OCI-LY7 (cell line): ENCODE measurements around the gene NR1H4. TPM values are rescaled to one million over a fixed set of nuclear protein-coding genes. Genes with fewer than 3 reads are reported as not detected.

Source experiments
- BruUV-seq: library from RNA; stranded (reverse); fragments of 400-500 nt; replicated peaks from 2 replicates; lab custom pipeline; 2021; lab: Mats Ljungman, UMichigan
- CTCF ChIA-PET: fragments of 300-600 bp; sonication (Branson Sonifier 250); formaldehyde crosslinking; loops from one replicate; lab custom pipeline; 2022; ENCODE audit warnings: antibody characterized with exemption; ENCODE audit not compliant: unreplicated experiment; lab: Charles Lee
- POLR2A ChIA-PET: fragments of 300-600 bp; sonication (Branson Sonifier 250); formaldehyde crosslinking; loops from one replicate; lab custom pipeline; 2022; ENCODE audit warnings: antibody characterized with exemption; lab: Charles Lee
- DNase-seq: peaks from one replicate; pipeline ENCODE4 v3.0.0-alpha.2; 2015; ENCODE audit warnings: low spot score
- H2AFZ ChIP-seq: fragments of 200-600 bp; sonication (generic), shearing (Covaris generic); 2 replicates; pipeline ENCODE4 v1.6.1; 2014; ENCODE audit warnings: mild to moderate bottlenecking, antibody characterized with exemption, low read length, moderate library complexity
- H3K27ac ChIP-seq: fragments of 200-600 bp; sonication (generic); 2 replicates; pipeline ENCODE4 v1.5.1; 2014; ENCODE audit warnings: mixed run types, low read depth, mild to moderate bottlenecking, moderate library complexity, low read length, inconsistent platforms; ENCODE audit not compliant: poor library complexity, severe bottlenecking
- H3K36me3 ChIP-seq: fragments of 200-600 bp; sonication (generic); 2 replicates; pipeline ENCODE4 v1.6.1; 2014; ENCODE audit warnings: mild to moderate bottlenecking, antibody characterized with exemption, low read length, moderate library complexity, mixed read lengths; ENCODE audit not compliant: insufficient read depth
- H3K4me1 ChIP-seq: fragments of 200-600 bp; sonication (generic); 2 replicates; pipeline ENCODE4 v1.5.1; 2014; ENCODE audit warnings: mild to moderate bottlenecking, low read length; ENCODE audit not compliant: insufficient read depth, poor library complexity, severe bottlenecking
- H3K4me2 ChIP-seq: fragments of 200-600 bp; sonication (generic); 2 replicates; pipeline ENCODE4 v1.6.1; 2014; ENCODE audit warnings: mild to moderate bottlenecking, low read length
- H3K4me3 ChIP-seq: fragments of 200-600 bp; sonication (generic); 2 replicates; pipeline ENCODE4 v1.5.1; 2014; ENCODE audit warnings: mild to moderate bottlenecking, low read depth, low read length; ENCODE audit not compliant: poor library complexity, severe bottlenecking
- H3K79me2 ChIP-seq: fragments of 200-600 bp; sonication (generic); 2 replicates; pipeline ENCODE4 v1.6.1; 2016; ENCODE audit warnings: low read depth, mild to moderate bottlenecking, low read length, moderate library complexity, mixed read lengths; ENCODE audit not compliant: insufficient read depth
- H3K9me2 ChIP-seq: fragments of 200-600 bp; sonication (generic); 2 replicates; pipeline ENCODE4 v1.6.1; 2016; ENCODE audit warnings: mild to moderate bottlenecking, low read length, mixed read lengths; ENCODE audit not compliant: insufficient read depth
- H3K9me3 ChIP-seq: fragments of 200-600 bp; sonication (generic); 2 replicates; pipeline ENCODE4 v1.6.1; 2014; ENCODE audit warnings: mild to moderate bottlenecking, mixed run types, low read length, mixed read lengths
- H4K20me1 ChIP-seq: fragments of 200-600 bp; sonication (generic); 2 replicates; pipeline ENCODE4 v1.6.1; 2014; ENCODE audit warnings: mild to moderate bottlenecking, antibody characterized with exemption, low read length, moderate library complexity, mixed read lengths; ENCODE audit not compliant: insufficient read depth
- CTCF ChIP-seq: fragments of 200-600 bp; sonication (generic); conservative IDR thresholded peaks from 2 replicates; pipeline ENCODE4 v1.5.1; 2014; ENCODE audit warnings: mild to moderate bottlenecking, antibody characterized with exemption, low read length, moderate library complexity, mixed read lengths
- EZH2phosphoT487 ChIP-seq: fragments of 200-600 bp; sonication (generic); IDR thresholded peaks from 2 replicates; pipeline ENCODE4 v1.6.1; 2018; ENCODE audit warnings: low read depth, borderline replicate concordance, mild to moderate bottlenecking, mixed run types, antibody characterized with exemption, low read length, moderate library complexity, mixed read lengths
- intact Hi-C: fragments of 100-400 bp; cut with micrococcal nuclease; formaldehyde crosslinking; loops from one replicate; pipeline ENCODE4 v1.10.0; 2022; ENCODE audit not compliant: unreplicated experiment
- total RNA-seq, 2 experiments: library from RNA; depleted of rRNA in 1 of 2; stranded (reverse); fragments of >200 nt in 1 of 2; shearing (Covaris generic) in 1 of 2; gene quantifications; 2 replicates each; pipeline ENCODE4 v1.2.3, GENCODE V29; 2014 to 2022

NR1H4 gene
- total RNA-seq, 2 experiments from 2014 or later: 7.1 TPM; not detected in 1

DNA sequence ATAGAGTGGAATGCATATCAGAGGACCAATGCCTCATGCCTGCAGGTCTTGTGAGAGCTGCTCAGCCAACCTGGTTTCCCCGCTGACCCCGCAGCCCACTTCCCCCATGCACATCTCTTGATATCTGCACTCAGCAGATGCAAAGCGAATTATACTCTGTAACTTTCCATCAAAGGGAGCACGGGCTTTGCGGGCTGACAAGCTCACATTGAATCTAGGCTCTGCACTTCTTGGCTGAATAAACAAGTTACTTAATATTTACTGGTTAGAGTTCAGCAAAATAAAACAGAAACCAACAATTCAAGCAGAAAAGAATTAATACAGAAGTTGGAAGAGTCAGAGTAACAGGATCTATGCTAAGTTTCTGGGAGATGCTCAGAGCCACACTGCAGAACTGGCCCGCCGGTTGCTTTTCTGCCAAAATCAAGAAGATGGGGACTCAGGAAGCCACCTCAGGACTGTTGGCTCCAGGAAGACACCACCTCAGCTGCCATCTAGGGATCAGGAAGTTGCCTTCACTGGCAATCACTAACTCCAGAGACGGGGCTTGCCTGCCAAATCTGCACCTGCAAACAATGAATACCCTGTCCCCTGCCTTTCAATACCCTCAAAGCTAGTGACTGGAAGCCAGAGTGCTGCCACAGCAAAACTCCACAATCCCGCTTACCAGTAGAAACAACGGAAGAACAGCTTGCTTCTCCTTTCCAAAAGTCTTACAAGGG lies 46.5 kb downstream of the NR1H4 start:
- intact Hi-C loops: no loop called here
- no peak overlapping the region for H3K4me2 ChIP-seq
- no peak overlapping the region for H3K4me3 ChIP-seq
- BruUV-seq: no TSS peak
- H3K4me1 ChIP-seq: no peaks in the 10 kb centered on the region
- no peaks in the 10 kb centered on the region for H3K79me2 ChIP-seq
- no peaks in the 10 kb centered on the region for H3K36me3 ChIP-seq
- no peak for TF ChIP-seq EZH2phosphoT487
- no peak for TF ChIP-seq CTCF
- no peak for DNase-seq
- no peaks in the 10 kb centered on the region for H4K20me1 ChIP-seq
- no peak overlapping the region for H3K27ac ChIP-seq
- POLR2A ChIA-PET: no interaction called here
- CTCF ChIA-PET: no interaction called here
- H3K9me3 ChIP-seq: no peaks in the 10 kb centered on the region
- H2AFZ ChIP-seq: no peak overlapping the region
- H3K9me2 ChIP-seq: no peaks in the 10 kb centered on the region

GRCh38 chr12:100521958-100522357 lies 48.3 kb downstream of the NR1H4 start:
- intact Hi-C loops: no loop called here
- no peak overlapping the region for H3K4me3 ChIP-seq
- CTCF ChIA-PET: no interaction called here
- POLR2A ChIA-PET: interaction anchor here (0.6 kb wide), 1 partner anchor 30 kb away, joined by 3 read pairs; no protein-coding TSS in a partner anchor
- H3K4me1 ChIP-seq: no peaks in the 10 kb centered on the region
- H4K20me1 ChIP-seq: no peaks in the 10 kb centered on the region
- no peak for TF ChIP-seq EZH2phosphoT487
- TF ChIP-seq CTCF: no peak
- H3K79me2 ChIP-seq: no peaks in the 10 kb centered on the region
- H3K9me3 ChIP-seq: no peaks in the 10 kb centered on the region
- no TSS peak for BruUV-seq
- no peaks in the 10 kb centered on the region for H3K36me3 ChIP-seq
- DNase-seq: no peak
- no peak overlapping the region for H3K4me2 ChIP-seq
- H2AFZ ChIP-seq: no peak overlapping the region
- H3K27ac ChIP-seq: no peak overlapping the region
- no peaks in the 10 kb centered on the region for H3K9me2 ChIP-seq

GRCh38 chr12:100528034-100528433 lies 54.4 kb downstream of the NR1H4 start:
- H3K27ac ChIP-seq: no peak overlapping the region
- no TSS peak for BruUV-seq
- TF ChIP-seq EZH2phosphoT487: no peak
- TF ChIP-seq CTCF: no peak
- H3K79me2 ChIP-seq: no peaks in the 10 kb centered on the region
- H3K4me2 ChIP-seq: no peak overlapping the region
- ChIA-PET POLR2A (interaction anchor here (0.6 kb wide), 1 partner anchor 419 kb away, joined by 6 read pairs; no protein-coding TSS in a partner anchor), CTCF (no interaction called here)
- H3K36me3 ChIP-seq: no peaks in the 10 kb centered on the region
- no peaks in the 10 kb centered on the region for H3K4me1 ChIP-seq
- no peaks in the 10 kb centered on the region for H4K20me1 ChIP-seq
- H3K9me3 ChIP-seq: no peaks in the 10 kb centered on the region
- no peak overlapping the region for H3K4me3 ChIP-seq
- H3K9me2 ChIP-seq: no peaks in the 10 kb centered on the region
- no peak overlapping the region for H2AFZ ChIP-seq
- intact Hi-C loops: no loop called here
- DNase-seq: no peak
